DOHH2 (cell line): ENCODE measurements around the gene RNF26.

Experiments
- H3F3A ChIP-seq: fragments of 200-600 bp; sonication (generic), shearing (Covaris generic); 2 replicates; pipeline ENCODE4 v1.6.0; 2016; ENCODE audit warnings: antibody characterized with exemption, mild to moderate bottlenecking; ENCODE audit not compliant: control insufficient read depth, insufficient read depth
- H3K27ac ChIP-seq: fragments of 200-600 bp; sonication (generic); 2 replicates; pipeline ENCODE4 v1.5.1; 2014; ENCODE audit warnings: low read depth, mild to moderate bottlenecking, low read length, moderate library complexity
- H3K27me3 ChIP-seq: fragments of 200-600 bp; sonication (generic); 2 replicates; pipeline ENCODE4 v1.6.1; 2014; ENCODE audit warnings: mild to moderate bottlenecking, low read length, mixed read lengths; ENCODE audit not compliant: control insufficient read depth
- H3K36me3 ChIP-seq: fragments of 200-600 bp; sonication (generic); 2 replicates; pipeline ENCODE4 v1.6.1; 2014; ENCODE audit warnings: mild to moderate bottlenecking, low read length, moderate library complexity, mixed read lengths; ENCODE audit not compliant: control insufficient read depth
- H3K4me1 ChIP-seq: fragments of 200-600 bp; sonication (generic); 2 replicates; pipeline ENCODE4 v1.6.1; 2014; ENCODE audit warnings: mild to moderate bottlenecking, low read length, mixed read lengths; ENCODE audit not compliant: control insufficient read depth
- H3K4me2 ChIP-seq: fragments of 200-600 bp; sonication (generic); 2 replicates; pipeline ENCODE4 v1.6.0; 2014; ENCODE audit warnings: mild to moderate bottlenecking, low read length, moderate library complexity
- H3K4me3 ChIP-seq: fragments of 200-600 bp; sonication (generic); 2 replicates; pipeline ENCODE4 v1.5.1; 2014; ENCODE audit warnings: mild to moderate bottlenecking, low read length, mixed read lengths
- H3K79me2 ChIP-seq: fragments of 200-600 bp; sonication (generic); 2 replicates; pipeline ENCODE4 v1.6.1; 2014; ENCODE audit warnings: mild to moderate bottlenecking, low read length, mixed read lengths; ENCODE audit not compliant: control insufficient read depth
- H3K9me2 ChIP-seq: fragments of 200-600 bp; sonication (generic); replicated peaks from 2 replicates; pipeline ENCODE4 v1.6.1; 2014; ENCODE audit warnings: mild to moderate bottlenecking, low read length, mixed read lengths; ENCODE audit not compliant: control insufficient read depth
- H3K9me3 ChIP-seq: fragments of 200-600 bp; sonication (generic); 2 replicates; pipeline ENCODE4 v1.6.1; 2014; ENCODE audit warnings: antibody characterized with exemption, low read length, mixed read lengths; ENCODE audit not compliant: control insufficient read depth, insufficient read depth
- H4K20me1 ChIP-seq: fragments of 200-600 bp; sonication (generic); 2 replicates; pipeline ENCODE4 v1.6.0; 2014; ENCODE audit warnings: low read depth, mild to moderate bottlenecking, antibody characterized with exemption, low read length, moderate library complexity; ENCODE audit not compliant: control insufficient read depth, insufficient read depth
- EZH2phosphoT487 ChIP-seq: fragments of 200-600 bp; sonication (generic); IDR thresholded peaks from 2 replicates; pipeline ENCODE4 v1.6.1; 2017; ENCODE audit warnings: borderline replicate concordance, mild to moderate bottlenecking, antibody characterized with exemption, low read length, moderate library complexity, mixed read lengths
- TF ChIP-seq, protein P1 (sequence below): fragments of 200-600 bp; sonication (generic); IDR thresholded peaks from one replicate; pipeline ENCODE4 v1.5.1; 2014; ENCODE audit warnings: antibody characterized with exemption, mild to moderate bottlenecking, low read depth, low read length; ENCODE audit not compliant: poor library complexity, severe bottlenecking

RNF26 gene

DNA sequence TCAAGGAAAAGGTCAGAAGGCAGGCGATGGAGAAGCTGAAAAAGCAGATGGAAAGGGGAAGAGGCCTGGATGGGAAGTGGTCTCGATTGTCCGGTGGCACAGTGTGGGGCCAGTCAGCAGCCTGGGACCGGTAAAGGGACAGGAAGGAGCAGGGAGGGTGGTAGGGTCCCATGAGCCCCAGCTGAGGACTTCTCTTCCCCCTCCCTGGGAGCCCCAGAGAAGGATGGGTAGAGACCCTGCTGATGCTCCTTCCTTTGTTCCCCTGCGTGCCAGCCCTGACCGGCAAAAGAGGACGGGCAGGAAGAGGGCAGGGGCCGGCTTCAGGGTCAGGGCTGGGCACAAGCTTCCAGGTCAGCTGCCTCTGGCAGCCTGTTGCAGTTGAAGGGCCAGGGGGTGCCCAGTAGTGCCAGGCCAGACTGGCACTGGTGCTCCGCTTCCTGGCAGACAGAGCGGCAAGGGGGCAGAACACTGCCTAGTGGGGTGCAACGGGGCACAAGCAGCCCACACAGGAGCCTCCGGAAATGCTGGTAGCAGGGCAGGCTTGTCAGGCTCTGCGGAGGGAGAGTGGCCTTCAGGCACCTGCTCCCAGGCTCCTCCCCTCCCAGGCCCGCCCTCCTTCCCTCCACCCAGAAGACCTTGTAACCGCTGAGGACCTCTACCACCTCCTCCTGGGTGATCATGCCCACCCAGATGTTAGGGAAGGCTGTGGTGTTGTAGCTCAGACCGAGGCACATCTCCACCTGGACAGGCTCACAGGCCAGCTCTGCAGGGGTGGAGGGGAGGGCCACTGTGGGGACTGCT, 7.1 kb downstream of the RNF26 start:
- Histone ChIP-seq H4K20me1 (0 out of 2 replicates have a peak, but pooled peaks cover 8% of the 10 kb centered on the region), H3K27me3 (peaks cover 31% of the 10 kb centered on the region), H3F3A (0 out of 2 replicates have a peak, but pooled peaks cover 3% of the 10 kb centered on the region), H3K27ac (no peak overlapping the region), H3K36me3 (peaks cover 12% of the 10 kb centered on the region), H3K9me3 (no peaks in the 10 kb centered on the region), H3K9me2 (no peaks in the 10 kb centered on the region), H3K79me2 (peaks cover 15% of the 10 kb centered on the region), H3K4me2 (no peak overlapping the region), H3K4me1 (peaks cover 34% of the 10 kb centered on the region), H3K4me3 (no peak overlapping the region)
- TF ChIP-seq EZH2phosphoT487, result no peak
- TF ChIP-seq, protein P1, sequence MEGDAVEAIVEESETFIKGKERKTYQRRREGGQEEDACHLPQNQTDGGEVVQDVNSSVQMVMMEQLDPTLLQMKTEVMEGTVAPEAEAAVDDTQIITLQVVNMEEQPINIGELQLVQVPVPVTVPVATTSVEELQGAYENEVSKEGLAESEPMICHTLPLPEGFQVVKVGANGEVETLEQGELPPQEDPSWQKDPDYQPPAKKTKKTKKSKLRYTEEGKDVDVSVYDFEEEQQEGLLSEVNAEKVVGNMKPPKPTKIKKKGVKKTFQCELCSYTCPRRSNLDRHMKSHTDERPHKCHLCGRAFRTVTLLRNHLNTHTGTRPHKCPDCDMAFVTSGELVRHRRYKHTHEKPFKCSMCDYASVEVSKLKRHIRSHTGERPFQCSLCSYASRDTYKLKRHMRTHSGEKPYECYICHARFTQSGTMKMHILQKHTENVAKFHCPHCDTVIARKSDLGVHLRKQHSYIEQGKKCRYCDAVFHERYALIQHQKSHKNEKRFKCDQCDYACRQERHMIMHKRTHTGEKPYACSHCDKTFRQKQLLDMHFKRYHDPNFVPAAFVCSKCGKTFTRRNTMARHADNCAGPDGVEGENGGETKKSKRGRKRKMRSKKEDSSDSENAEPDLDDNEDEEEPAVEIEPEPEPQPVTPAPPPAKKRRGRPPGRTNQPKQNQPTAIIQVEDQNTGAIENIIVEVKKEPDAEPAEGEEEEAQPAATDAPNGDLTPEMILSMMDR, result no peak

DNA sequence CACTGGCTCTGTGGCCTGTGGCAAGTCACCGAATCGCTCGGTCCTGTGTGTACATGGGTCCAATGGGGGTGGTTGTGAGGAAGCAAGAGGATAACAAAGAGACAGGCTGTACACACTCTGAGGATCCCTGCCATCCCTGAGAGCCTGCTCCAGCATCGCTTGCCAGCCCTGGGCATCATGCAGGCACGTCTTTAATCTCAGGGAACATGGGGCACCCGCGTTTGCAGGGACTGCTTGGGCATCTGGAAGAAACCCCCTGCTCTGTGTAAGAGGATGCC, 7.6 kb downstream of the RNF26 start:
- Histone ChIP-seq H3K4me1 (peaks cover 29% of the 10 kb centered on the region), H3K4me2 (no peak overlapping the region), H3K36me3 (peaks cover 7% of the 10 kb centered on the region), H4K20me1 (0 out of 2 replicates have a peak, but pooled peaks cover 8% of the 10 kb centered on the region), H3K27ac (no peak overlapping the region), H3K9me2 (no peaks in the 10 kb centered on the region), H3K79me2 (peaks cover 12% of the 10 kb centered on the region), H3K9me3 (no peaks in the 10 kb centered on the region), H3K27me3 (peaks cover 34% of the 10 kb centered on the region), H3K4me3 (no peak overlapping the region), H3F3A (0 out of 2 replicates have a peak, but pooled peaks cover 3% of the 10 kb centered on the region)
- TF ChIP-seq, protein P1, result no peak
- TF ChIP-seq EZH2phosphoT487, result no peak

DNA sequence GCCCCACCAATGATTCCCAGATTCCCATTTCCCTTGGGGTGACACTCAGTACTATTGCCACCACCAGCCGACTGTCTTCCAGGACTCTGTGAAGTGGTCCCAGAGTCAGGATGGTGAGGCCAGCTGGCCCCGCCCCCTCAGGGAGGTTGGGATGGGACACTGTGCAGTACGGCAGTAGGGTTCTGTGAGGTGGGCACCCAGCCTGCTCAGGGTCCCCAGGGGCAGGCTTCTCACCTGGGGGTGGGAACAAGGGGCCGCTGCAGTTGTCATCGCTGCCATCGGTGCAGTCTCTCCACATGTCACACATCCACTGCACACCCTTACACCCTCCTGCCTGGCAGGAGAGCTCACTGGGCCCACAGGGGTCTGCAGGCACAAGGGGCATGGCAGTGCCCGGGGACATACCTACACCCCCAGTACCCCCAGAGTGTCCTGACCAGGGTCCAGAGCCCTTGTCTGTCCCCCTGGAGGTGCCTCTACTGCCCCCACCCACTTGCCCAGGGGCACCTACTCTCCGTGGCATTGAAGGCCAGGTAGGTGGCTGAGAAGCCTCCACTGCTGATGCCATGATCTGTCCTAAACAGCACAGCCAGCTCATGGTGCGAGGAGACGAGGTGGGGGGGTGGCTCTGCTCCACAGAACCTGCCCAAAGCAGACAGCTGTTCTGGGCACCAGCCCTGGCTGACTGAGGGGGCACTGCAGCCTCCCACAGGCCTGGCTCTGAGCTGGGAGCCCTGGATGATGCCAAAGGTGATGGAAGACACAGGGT, 8.2 kb downstream of the RNF26 start:
- Histone ChIP-seq H3K79me2 (peaks cover 7% of the 10 kb centered on the region), H3K4me1 (peaks cover 23% of the 10 kb centered on the region), H3K9me3 (no peaks in the 10 kb centered on the region), H3K27me3 (peaks cover 40% of the 10 kb centered on the region), H3K9me2 (no peaks in the 10 kb centered on the region), H4K20me1 (0 out of 2 replicates have a peak, but pooled peaks cover 8% of the 10 kb centered on the region), H3K4me3 (no peak overlapping the region), H3K4me2 (no peak overlapping the region), H3K27ac (no peak overlapping the region), H3F3A (no peaks in the 10 kb centered on the region), H3K36me3 (peaks cover 5% of the 10 kb centered on the region; the same call in 1 of the 2 replicates)
- TF ChIP-seq EZH2phosphoT487, result no peak
